ENCODE measurements around the gene PTPRK.
A peak's percentile ranks its signal among the peaks of the same experiment; 100 is the strongest.
"Not testable (repeated sequence)": the region's sequence is repeated elsewhere in the genome, so short reads cannot be mapped to it uniquely, and the experiment has no call there.

Gene PTPRK

GRCh38 chr6:128443553-128443952 is 76.8 kb downstream of the PTPRK start:
- no peak overlapping the region for H3K27ac ChIP-seq (ENCODE audit: low read depth, low read length)
- no peak overlapping the region for H4K8ac ChIP-seq (ENCODE audit: low read depth, low read length)
- no peak overlapping the region for H2BK12ac ChIP-seq (ENCODE audit: low read length)
- H3K79me1 ChIP-seq (ENCODE audit: low read length) = no peaks in the 10 kb centered on the region
- no peaks in the 10 kb centered on the region for H3K27me3 ChIP-seq (ENCODE audit: insufficient read depth, low read length)
- H3K4ac ChIP-seq (ENCODE audit: low read depth, low read length) = no peak overlapping the region
- no peak overlapping the region for H3K9ac ChIP-seq (ENCODE audit: low read length)
- no peaks in the 10 kb centered on the region for H3K36me3 ChIP-seq (ENCODE audit: control insufficient read depth in 1 of 2, insufficient read depth in 2 of 2, low read length in 2 of 2)
- H2BK120ac ChIP-seq (ENCODE audit: insufficient read depth, low read length, poor library complexity) = no peak overlapping the region
- WGBS (ENCODE audit: extremely low coverage, insufficient coverage, insufficient read length) = no CpG with 5 or more reads among the region's 3 CpGs
- no peak overlapping the region for H3K4me3 ChIP-seq (ENCODE audit: low read depth, low read length)
- H3K4me2 ChIP-seq (ENCODE audit: low read length) = no peak overlapping the region
- H3K14ac ChIP-seq (ENCODE audit: low read length) = no peak overlapping the region
- H3K18ac ChIP-seq (ENCODE audit: low read length) = no peak overlapping the region
- no peak overlapping the region for H2BK5ac ChIP-seq (ENCODE audit: low read depth, low read length, poor library complexity)
- H4K91ac ChIP-seq (ENCODE audit: low read depth, low read length) = no peak overlapping the region
- DNase-seq = peak; percentile 1 to 49
- no peak overlapping the region for H4K12ac ChIP-seq (ENCODE audit: low read depth, low read length)
- H3K79me2 ChIP-seq (ENCODE audit: control insufficient read depth, insufficient read depth, low read length, poor library complexity) = no peaks in the 10 kb centered on the region
- no peaks in the 10 kb centered on the region for H3K4me1 ChIP-seq (ENCODE audit: control insufficient read depth in 1 of 2, insufficient read depth in 2 of 2, low read length in 2 of 2)
- no peak overlapping the region for H3K23ac ChIP-seq (ENCODE audit: low read length)
- no peaks in the 10 kb centered on the region for H3K9me3 ChIP-seq (ENCODE audit: insufficient read depth, low read depth, low read length)
- H2AK5ac ChIP-seq (ENCODE audit: low read length) = no peak overlapping the region
- no peak overlapping the region for H2AFZ ChIP-seq (ENCODE audit: insufficient read depth, low read length, poor library complexity)

- Histone ChIP-seq H2BK12ac (ENCODE audit: low read length) (no peak overlapping the region), H4K12ac (ENCODE audit: low read depth, low read length) (no peak overlapping the region), H3K27me3 (ENCODE audit: insufficient read depth, low read length) (no peaks in the 10 kb centered on the region), H3K4ac (ENCODE audit: low read depth, low read length) (no peak overlapping the region), H3K4me3 (ENCODE audit: low read depth, low read length) (no peak overlapping the region), H3K79me2 (ENCODE audit: control insufficient read depth, insufficient read depth, low read length, poor library complexity) (peaks cover 2% of the 10 kb centered on the region), H3K36me3 (ENCODE audit: control insufficient read depth in 1 of 2, insufficient read depth in 2 of 2, low read length in 2 of 2) (no peaks in the 10 kb centered on the region), H3K4me1 (ENCODE audit: control insufficient read depth in 1 of 2, insufficient read depth in 2 of 2, low read length in 2 of 2) (no peaks in the 10 kb centered on the region), H2BK120ac (ENCODE audit: insufficient read depth, low read length, poor library complexity) (no peak overlapping the region), H2AFZ (ENCODE audit: insufficient read depth, low read length, poor library complexity) (no peak overlapping the region), H3K14ac (ENCODE audit: low read length) (no peak overlapping the region), H3K9ac (ENCODE audit: low read length) (no peak overlapping the region), H2AK5ac (ENCODE audit: low read length) (no peak overlapping the region), H3K18ac (ENCODE audit: low read length) (no peak overlapping the region), H3K9me3 (ENCODE audit: insufficient read depth, low read depth, low read length) (no peaks in the 10 kb centered on the region), H4K8ac (ENCODE audit: low read depth, low read length) (no peak overlapping the region), H3K79me1 (ENCODE audit: low read length) (no peaks in the 10 kb centered on the region), H3K4me2 (ENCODE audit: low read length) (no peak overlapping the region), H3K23ac (ENCODE audit: low read length) (no peak overlapping the region), H2BK5ac (ENCODE audit: low read depth, low read length, poor library complexity) (no peak overlapping the region), H4K91ac (ENCODE audit: low read depth, low read length) (no peak overlapping the region), H3K27ac (ENCODE audit: low read depth, low read length) (no peak overlapping the region)
- no peak for DNase-seq
These were observed 80.8 kb downstream of the PTPRK start for GRCh38 chr6:128439627-128440026.

- DNase-seq = no peak
- no peaks in the 10 kb centered on the region for H3K36me3 ChIP-seq (ENCODE audit: control insufficient read depth in 1 of 2, insufficient read depth in 2 of 2, low read length in 2 of 2)
- H3K79me2 ChIP-seq (ENCODE audit: control insufficient read depth, insufficient read depth, low read length, poor library complexity) = peaks cover 2% of the 10 kb centered on the region
- H2AK5ac ChIP-seq (ENCODE audit: low read length) = no peak overlapping the region
- no peak overlapping the region for H2BK120ac ChIP-seq (ENCODE audit: insufficient read depth, low read length, poor library complexity)
- no peak overlapping the region for H3K27ac ChIP-seq (ENCODE audit: low read depth, low read length)
- no peak overlapping the region for H3K18ac ChIP-seq (ENCODE audit: low read length)
- H4K8ac ChIP-seq (ENCODE audit: low read depth, low read length) = no peak overlapping the region
- H3K4me1 ChIP-seq (ENCODE audit: control insufficient read depth in 1 of 2, insufficient read depth in 2 of 2, low read length in 2 of 2) = no peaks in the 10 kb centered on the region
- H4K91ac ChIP-seq (ENCODE audit: low read depth, low read length) = no peak overlapping the region
- no peak overlapping the region for H3K23ac ChIP-seq (ENCODE audit: low read length)
- H4K12ac ChIP-seq (ENCODE audit: low read depth, low read length) = no peak overlapping the region
- no peaks in the 10 kb centered on the region for H3K79me1 ChIP-seq (ENCODE audit: low read length)
- H3K4me3 ChIP-seq (ENCODE audit: low read depth, low read length) = no peak overlapping the region
- no peak overlapping the region for H3K9ac ChIP-seq (ENCODE audit: low read length)
- no peak overlapping the region for H3K4ac ChIP-seq (ENCODE audit: low read depth, low read length)
- H3K4me2 ChIP-seq (ENCODE audit: low read length) = no peak overlapping the region
- H3K14ac ChIP-seq (ENCODE audit: low read length) = no peak overlapping the region
- no peaks in the 10 kb centered on the region for H3K27me3 ChIP-seq (ENCODE audit: insufficient read depth, low read length)
- no peaks in the 10 kb centered on the region for H3K9me3 ChIP-seq (ENCODE audit: insufficient read depth, low read depth, low read length)
- H2BK5ac ChIP-seq (ENCODE audit: low read depth, low read length, poor library complexity) = no peak overlapping the region
- no peak overlapping the region for H2AFZ ChIP-seq (ENCODE audit: insufficient read depth, low read length, poor library complexity)
- no peak overlapping the region for H2BK12ac ChIP-seq (ENCODE audit: low read length)
These were observed 82.0 kb downstream of the PTPRK start for GRCh38 chr6:128438393-128438792.

GRCh38 chr6:128437685-128438084 is 82.7 kb downstream of the PTPRK start:
- Histone ChIP-seq H4K8ac (ENCODE audit: low read depth, low read length) (no peak overlapping the region), H2AK5ac (ENCODE audit: low read length) (no peak overlapping the region), H3K36me3 (ENCODE audit: control insufficient read depth in 1 of 2, insufficient read depth in 2 of 2, low read length in 2 of 2) (no peaks in the 10 kb centered on the region), H3K79me2 (ENCODE audit: control insufficient read depth, insufficient read depth, low read length, poor library complexity) (peaks cover 2% of the 10 kb centered on the region), H4K91ac (ENCODE audit: low read depth, low read length) (no peak overlapping the region), H3K4me2 (ENCODE audit: low read length) (no peak overlapping the region), H3K4ac (ENCODE audit: low read depth, low read length) (no peak overlapping the region), H2BK12ac (ENCODE audit: low read length) (no peak overlapping the region), H3K23ac (ENCODE audit: low read length) (no peak overlapping the region), H2AFZ (ENCODE audit: insufficient read depth, low read length, poor library complexity) (no peak overlapping the region), H2BK5ac (ENCODE audit: low read depth, low read length, poor library complexity) (no peak overlapping the region), H4K12ac (ENCODE audit: low read depth, low read length) (no peak overlapping the region), H3K27ac (ENCODE audit: low read depth, low read length) (no peak overlapping the region), H3K9ac (ENCODE audit: low read length) (no peak overlapping the region), H3K4me3 (ENCODE audit: low read depth, low read length) (no peak overlapping the region), H3K4me1 (ENCODE audit: control insufficient read depth in 1 of 2, insufficient read depth in 2 of 2, low read length in 2 of 2) (no peaks in the 10 kb centered on the region), H3K18ac (ENCODE audit: low read length) (no peak overlapping the region), H2BK120ac (ENCODE audit: insufficient read depth, low read length, poor library complexity) (no peak overlapping the region), H3K9me3 (ENCODE audit: insufficient read depth, low read depth, low read length) (no peaks in the 10 kb centered on the region), H3K79me1 (ENCODE audit: low read length) (no peaks in the 10 kb centered on the region), H3K27me3 (ENCODE audit: insufficient read depth, low read length) (no peaks in the 10 kb centered on the region), H3K14ac (ENCODE audit: low read length) (no peak overlapping the region)
- no CpG with 5 or more reads among the region's 10 CpGs for WGBS (ENCODE audit: extremely low coverage, insufficient coverage, insufficient read length)
- no peak for DNase-seq

- H3K4ac ChIP-seq (ENCODE audit: low read depth, low read length); H2AK5ac ChIP-seq (ENCODE audit: low read length); H3K27me3 ChIP-seq (ENCODE audit: insufficient read depth, low read length); H3K36me3 ChIP-seq (ENCODE audit: control insufficient read depth in 1 of 2, insufficient read depth in 2 of 2, low read length in 2 of 2); H2BK12ac ChIP-seq (ENCODE audit: low read length); H3K4me3 ChIP-seq (ENCODE audit: low read depth, low read length); H2BK5ac ChIP-seq (ENCODE audit: low read depth, low read length, poor library complexity); H3K79me2 ChIP-seq (ENCODE audit: control insufficient read depth, insufficient read depth, low read length, poor library complexity); H4K91ac ChIP-seq (ENCODE audit: low read depth, low read length); H3K79me1 ChIP-seq (ENCODE audit: low read length); H3K27ac ChIP-seq (ENCODE audit: low read depth, low read length); H3K4me2 ChIP-seq (ENCODE audit: low read length); H2AFZ ChIP-seq (ENCODE audit: insufficient read depth, low read length, poor library complexity); H3K23ac ChIP-seq (ENCODE audit: low read length); H4K12ac ChIP-seq (ENCODE audit: low read depth, low read length); H3K4me1 ChIP-seq (ENCODE audit: control insufficient read depth in 1 of 2, insufficient read depth in 2 of 2, low read length in 2 of 2); H3K9ac ChIP-seq (ENCODE audit: low read length); DNase-seq; H3K9me3 ChIP-seq (ENCODE audit: insufficient read depth, low read depth, low read length); H3K14ac ChIP-seq (ENCODE audit: low read length); H2BK120ac ChIP-seq (ENCODE audit: insufficient read depth, low read length, poor library complexity); H4K8ac ChIP-seq (ENCODE audit: low read depth, low read length); H3K18ac ChIP-seq (ENCODE audit: low read length): not testable (repeated sequence)
- no CpG with 5 or more reads among the region's 1 CpG for WGBS (ENCODE audit: extremely low coverage, insufficient coverage, insufficient read length)
These were observed 85.6 kb downstream of the PTPRK start for GRCh38 chr6:128434752-128435151.
